HUES64 (cell line): ENCODE measurements around the gene PUS10.
"Not testable (repeated sequence)": the region's sequence is repeated elsewhere in the genome, so short reads cannot be mapped to it uniquely, and the experiment has no call there.

ENCODE experiments used
- H3K27ac ChIP-seq: 2 replicates; pipeline ENCODE4 v1.7.0; 2013; ENCODE audit warnings: low read depth, low read length, inconsistent platforms
- H3K27me3 ChIP-seq: 2 replicates; pipeline ENCODE4 v1.6.1; 2013; ENCODE audit warnings: mild to moderate bottlenecking, low read length; ENCODE audit not compliant: insufficient read depth
- H3K36me3 ChIP-seq: 2 replicates; pipeline ENCODE4 v1.6.1; 2013; ENCODE audit warnings: mild to moderate bottlenecking, low read length; ENCODE audit not compliant: insufficient read depth
- H3K4me1 ChIP-seq: 2 replicates; pipeline ENCODE4 v1.6.1; 2013; ENCODE audit warnings: mild to moderate bottlenecking, low read length, moderate library complexity; ENCODE audit not compliant: insufficient read depth
- H3K4me3 ChIP-seq: 2 replicates; pipeline ENCODE4 v1.5.1; 2013; ENCODE audit warnings: mild to moderate bottlenecking, low read length, moderate library complexity
- H3K9ac ChIP-seq: 2 replicates; pipeline ENCODE4 v1.6.1; 2013; ENCODE audit warnings: mild to moderate bottlenecking, low read depth, low read length
- H3K9me3 ChIP-seq: 2 replicates; pipeline ENCODE4 v1.6.1; 2013; ENCODE audit warnings: low read depth, low read length; ENCODE audit not compliant: insufficient read depth
- WGBS: fragments of 150-250, 120-280 bp; methylation state at CpG from one replicate; pipeline ENCODE4 v1.1.7; 2013; ENCODE audit warnings: missing lambda C conversion rate; 5-methylcytosine and 5-hydroxymethylcytosine counted together

PUS10 gene

DNA sequence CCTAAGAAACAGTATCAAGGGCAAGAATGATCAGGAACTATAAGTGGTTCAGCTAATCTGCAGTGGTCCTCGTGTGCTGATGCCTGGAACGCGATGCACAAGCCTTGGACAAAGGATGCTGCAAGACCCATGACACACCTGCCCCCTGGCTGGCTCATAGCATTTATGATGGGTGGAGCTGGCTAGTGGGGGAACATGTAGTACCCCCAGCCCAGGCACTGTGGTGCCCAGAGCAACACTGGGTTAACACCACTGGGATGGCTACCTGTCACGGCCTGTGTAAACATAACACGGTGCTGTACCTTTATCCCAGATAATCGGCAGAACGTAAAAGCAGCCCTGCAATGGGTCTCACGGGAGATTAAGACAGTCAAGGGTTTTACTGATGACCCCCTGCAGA is 60.8 kb downstream of the PUS10 start:
- H3K4me3 ChIP-seq = no peak overlapping the region
- 90% methylated on average over 8 of the region's 8 CpGs for WGBS
- H3K36me3 ChIP-seq = no peaks in the 10 kb centered on the region

DNA sequence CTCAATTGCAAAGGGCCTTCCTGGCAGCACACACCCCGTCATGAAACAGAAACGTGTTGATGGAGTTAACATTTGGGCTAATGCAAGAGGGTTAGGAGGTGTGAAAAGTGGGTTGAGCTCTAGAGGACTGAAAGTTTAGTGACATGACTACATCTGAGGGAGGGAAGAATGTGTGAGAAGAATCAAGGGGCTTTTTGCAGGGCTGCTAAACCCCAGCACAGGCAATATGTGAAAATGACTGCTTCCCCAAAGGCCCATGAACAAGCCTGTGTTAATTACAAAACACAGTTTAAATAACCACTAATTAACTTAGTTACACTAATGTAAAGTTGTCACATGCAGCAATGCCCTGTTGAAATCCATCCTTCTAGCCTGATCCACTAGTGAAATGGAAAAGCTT is 63.9 kb downstream of the PUS10 start:
- Histone ChIP-seq H3K9ac (no peak overlapping the region), H3K27ac (no peak overlapping the region), H3K27me3 (no peaks in the 10 kb centered on the region), H3K36me3 (no peaks in the 10 kb centered on the region), H3K9me3 (peaks cover 10% of the 10 kb centered on the region; the same call in 1 of the 2 replicates), H3K4me1 (no peaks in the 10 kb centered on the region), H3K4me3 (no peak overlapping the region)
- 77% methylated on average over 2 of the region's 2 CpGs for WGBS

More for the DNA sequence above, 60.8 kb downstream of the PUS10 start:
- Histone ChIP-seq H3K27me3 (no peaks in the 10 kb centered on the region), H3K9me3 (no peaks in the 10 kb centered on the region), H3K4me1 (no peaks in the 10 kb centered on the region), H3K27ac (no peak overlapping the region), H3K9ac (no peak overlapping the region)

DNA sequence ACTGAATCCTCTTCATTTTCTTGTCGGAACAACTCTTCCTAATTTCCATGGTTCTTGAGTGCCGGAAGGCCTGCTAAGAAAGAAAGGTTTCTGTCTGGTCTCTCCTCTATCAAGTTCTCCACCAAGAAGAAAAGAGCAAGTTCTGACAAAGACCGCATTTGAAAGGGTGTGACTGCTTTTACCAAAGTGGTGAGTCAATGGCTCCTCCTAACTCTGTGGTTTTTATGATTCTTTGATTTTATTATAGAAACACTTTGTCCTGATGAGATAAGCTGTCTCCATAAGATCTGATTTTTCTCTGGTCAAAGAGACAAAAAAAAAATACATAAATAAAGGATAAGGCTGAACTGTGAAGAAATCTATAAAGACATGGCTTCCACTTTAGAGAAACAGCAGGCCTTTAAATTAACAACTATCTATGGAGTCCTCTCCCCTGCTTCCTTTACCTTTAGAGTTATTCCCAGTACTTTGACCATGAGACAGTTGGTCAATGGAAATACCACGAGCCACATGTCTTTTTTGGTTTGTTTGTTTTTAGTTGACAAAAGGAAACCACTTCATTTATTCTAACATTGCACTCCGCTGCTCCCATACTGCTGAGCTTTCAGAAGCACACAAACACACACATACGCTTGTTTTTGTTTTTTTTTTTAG is 69.0 kb downstream of the PUS10 start:
- Histone ChIP-seq H3K4me1 (no peaks in the 10 kb centered on the region), H3K27me3 (no peaks in the 10 kb centered on the region), H3K9ac (no peak overlapping the region), H3K9me3 (peaks cover 10% of the 10 kb centered on the region; the same call in 1 of the 2 replicates), H3K4me3 (no peak overlapping the region), H3K36me3 (no peaks in the 10 kb centered on the region), H3K27ac (no peak overlapping the region)
- WGBS = 95% methylated on average over 3 of the region's 6 CpGs

- H3K9me3 ChIP-seq = peaks cover 10% of the 10 kb centered on the region; the same call in 1 of the 2 replicates
- H3K4me1 ChIP-seq = no peaks in the 10 kb centered on the region
- H3K4me3 ChIP-seq = no peak overlapping the region
- H3K27me3 ChIP-seq = no peaks in the 10 kb centered on the region
- H3K9ac ChIP-seq = no peak overlapping the region
- H3K36me3 ChIP-seq = no peaks in the 10 kb centered on the region
- 96% methylated on average over 8 of the region's 8 CpGs for WGBS
- H3K27ac ChIP-seq = no peak overlapping the region
These were observed 69.9 kb downstream of the PUS10 start for GRCh38 chr2:60948161-60948560.

DNA sequence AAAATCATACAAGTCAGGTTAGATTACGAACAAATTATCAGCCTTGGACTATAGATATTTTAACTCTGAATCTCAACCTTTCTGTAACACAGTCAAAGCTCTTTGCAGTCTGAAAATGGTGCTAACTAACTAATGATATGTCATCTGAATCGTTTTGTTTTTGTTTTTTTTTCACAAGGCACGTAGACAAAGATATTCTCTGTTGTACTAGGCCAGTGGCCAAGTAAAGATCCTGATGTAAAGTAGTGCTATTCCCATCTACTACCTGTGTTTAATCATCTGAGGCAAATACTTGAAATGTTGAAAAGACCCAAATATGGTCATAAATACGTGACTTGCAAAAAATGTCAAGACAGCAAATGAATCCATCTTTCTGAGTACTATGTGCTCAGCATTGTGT is 71.0 kb downstream of the PUS10 start:
- WGBS = 96% methylated on average over 4 of the region's 4 CpGs
- Histone ChIP-seq H3K9me3 (peaks cover 10% of the 10 kb centered on the region; the same call in 1 of the 2 replicates), H3K4me1 (no peaks in the 10 kb centered on the region), H3K36me3 (no peaks in the 10 kb centered on the region), H3K27ac (no peak overlapping the region), H3K4me3 (no peak overlapping the region), H3K27me3 (no peaks in the 10 kb centered on the region), H3K9ac (no peak overlapping the region)

DNA sequence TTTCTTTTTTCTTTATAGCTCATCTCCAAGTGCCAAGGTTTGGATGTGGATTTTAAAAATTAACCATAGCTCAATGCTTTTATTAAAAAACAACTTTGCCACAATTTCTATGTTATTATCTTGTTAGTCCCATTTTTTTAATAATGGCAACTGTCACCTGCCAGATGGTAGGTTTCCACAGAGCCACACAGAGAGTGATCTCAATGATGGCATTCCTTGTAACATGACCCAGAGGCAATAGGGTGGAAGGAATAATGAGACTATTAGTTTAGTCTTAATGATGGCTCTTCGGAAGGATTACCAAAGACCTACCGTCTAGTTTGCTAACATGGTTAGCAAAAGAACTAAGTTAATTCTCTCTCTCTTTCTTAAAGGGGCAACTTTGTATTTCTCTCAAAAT is 72.7 kb downstream of the PUS10 start:
- H3K9ac ChIP-seq = no peak overlapping the region
- no peaks in the 10 kb centered on the region for H3K9me3 ChIP-seq
- H3K4me1 ChIP-seq = no peaks in the 10 kb centered on the region
- H3K27me3 ChIP-seq = no peaks in the 10 kb centered on the region
- no peak overlapping the region for H3K4me3 ChIP-seq
- H3K27ac ChIP-seq = no peak overlapping the region
- H3K36me3 ChIP-seq = no peaks in the 10 kb centered on the region
- 96% methylated on average over 2 of the region's 2 CpGs for WGBS

- Histone ChIP-seq H3K4me1 (no peaks in the 10 kb centered on the region), H3K36me3 (no peaks in the 10 kb centered on the region), H3K4me3 (no peak overlapping the region), H3K9me3 (no peaks in the 10 kb centered on the region), H3K9ac (no peak overlapping the region), H3K27me3 (no peaks in the 10 kb centered on the region), H3K27ac (no peak overlapping the region)
- 91% methylated on average over 2 of the region's 2 CpGs for WGBS
These were observed 78.4 kb downstream of the PUS10 start for GRCh38 chr2:60939622-60940021.

DNA sequence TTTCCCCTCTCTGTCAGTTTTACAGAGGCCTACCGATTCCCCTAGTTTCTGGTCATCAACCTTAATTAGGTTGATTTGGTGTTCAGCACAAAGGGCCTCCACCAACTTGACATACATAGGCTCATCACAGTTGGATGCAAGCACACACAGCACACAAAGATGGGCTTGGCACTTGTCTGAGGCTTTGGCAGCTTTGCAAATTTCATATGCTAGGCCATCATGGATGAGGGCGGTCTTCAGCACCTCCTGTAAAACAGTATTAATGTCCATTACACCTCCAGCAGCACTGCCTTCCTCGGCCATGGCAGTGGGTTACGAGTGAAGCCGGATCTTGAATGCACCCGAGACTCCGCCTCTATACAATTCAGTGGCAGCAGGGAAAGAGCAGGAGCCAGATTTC is 79.8 kb downstream of the PUS10 start:
- Histone ChIP-seq H3K36me3 (no peaks in the 10 kb centered on the region), H3K9me3 (no peaks in the 10 kb centered on the region), H3K27ac (no peak overlapping the region), H3K9ac (no peak overlapping the region), H3K4me1 (no peaks in the 10 kb centered on the region), H3K4me3 (no peak overlapping the region), H3K27me3 (no peaks in the 10 kb centered on the region)
- 96% methylated on average over 7 of the region's 7 CpGs for WGBS

- no peak overlapping the region for H3K9ac ChIP-seq
- 92% methylated on average over 5 of the region's 5 CpGs for WGBS
- H3K36me3 ChIP-seq = no peaks in the 10 kb centered on the region
- H3K27ac ChIP-seq = no peak overlapping the region
- H3K27me3 ChIP-seq = no peaks in the 10 kb centered on the region
- no peak overlapping the region for H3K4me3 ChIP-seq
- no peaks in the 10 kb centered on the region for H3K4me1 ChIP-seq
- H3K9me3 ChIP-seq = no peaks in the 10 kb centered on the region
These were observed 81.3 kb downstream of the PUS10 start for GRCh38 chr2:60936757-60937156.

GRCh38 chr2:60934165-60934722 is 83.8 kb downstream of the PUS10 start:
- no peak overlapping the region for H3K9ac ChIP-seq
- H3K9me3 ChIP-seq = no peaks in the 10 kb centered on the region
- 90% methylated on average over 2 of the region's 2 CpGs for whole genome bisulfite sequencing
- no peak overlapping the region for H3K4me3 ChIP-seq
- no peak overlapping the region for H3K27ac ChIP-seq
- H3K36me3 ChIP-seq = no peaks in the 10 kb centered on the region
- no peaks in the 10 kb centered on the region for H3K27me3 ChIP-seq
- no peaks in the 10 kb centered on the region for H3K4me1 ChIP-seq

DNA sequence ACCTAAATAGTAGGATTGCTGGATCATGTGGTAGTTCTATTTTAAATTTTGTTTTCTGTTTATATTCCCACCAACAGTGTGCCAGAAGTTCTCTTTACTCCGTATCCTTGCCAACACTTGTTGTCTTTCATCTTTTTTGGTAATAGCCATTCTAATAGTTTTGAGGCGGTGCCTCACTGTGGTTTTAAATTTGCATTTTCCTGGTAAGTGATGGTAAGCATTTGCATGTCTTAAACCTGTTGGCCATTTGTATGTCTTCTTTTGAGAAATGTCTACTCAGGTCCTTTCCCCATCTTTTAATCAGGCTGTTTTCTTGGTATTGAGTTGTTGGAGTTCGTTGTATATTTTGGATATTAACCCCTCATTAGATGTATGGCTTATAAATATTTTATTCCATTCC is 85.1 kb downstream of the PUS10 start:
- H3K4me3 ChIP-seq = no peak overlapping the region
- WGBS = 88% methylated on average over 2 of the region's 3 CpGs
- H3K9ac ChIP-seq = no peak overlapping the region
- no peak overlapping the region for H3K27ac ChIP-seq
- no peaks in the 10 kb centered on the region for H3K27me3 ChIP-seq
- no peaks in the 10 kb centered on the region for H3K4me1 ChIP-seq
- H3K36me3 ChIP-seq = no peaks in the 10 kb centered on the region
- no peaks in the 10 kb centered on the region for H3K9me3 ChIP-seq

GRCh38 chr2:60932061-60932460 is 86.0 kb downstream of the PUS10 start:
- H3K9me3 ChIP-seq, H3K27ac ChIP-seq, H3K4me1 ChIP-seq, H3K4me3 ChIP-seq, H3K36me3 ChIP-seq, H3K9ac ChIP-seq, H3K27me3 ChIP-seq: not testable (repeated sequence)
- 93% methylated on average over 4 of the region's 5 CpGs for WGBS
